Stimulated activated CD8-positive, alpha-beta memory T cell treated with anti-CD3 and anti-CD28 coated beads, Interleukin-12 subunit alpha, Interleukin-12 subunit beta, amount 100 ng/mL, for 24 hours (primary cell): Measurements from ENCODE around the gene DQX1.

Source experiments
- DNase-seq: peaks from one replicate; pipeline ENCODE4 v3.0.0-alpha.2; 2020; ENCODE audit errors: extremely low read depth

The DQX1 gene

DNA sequence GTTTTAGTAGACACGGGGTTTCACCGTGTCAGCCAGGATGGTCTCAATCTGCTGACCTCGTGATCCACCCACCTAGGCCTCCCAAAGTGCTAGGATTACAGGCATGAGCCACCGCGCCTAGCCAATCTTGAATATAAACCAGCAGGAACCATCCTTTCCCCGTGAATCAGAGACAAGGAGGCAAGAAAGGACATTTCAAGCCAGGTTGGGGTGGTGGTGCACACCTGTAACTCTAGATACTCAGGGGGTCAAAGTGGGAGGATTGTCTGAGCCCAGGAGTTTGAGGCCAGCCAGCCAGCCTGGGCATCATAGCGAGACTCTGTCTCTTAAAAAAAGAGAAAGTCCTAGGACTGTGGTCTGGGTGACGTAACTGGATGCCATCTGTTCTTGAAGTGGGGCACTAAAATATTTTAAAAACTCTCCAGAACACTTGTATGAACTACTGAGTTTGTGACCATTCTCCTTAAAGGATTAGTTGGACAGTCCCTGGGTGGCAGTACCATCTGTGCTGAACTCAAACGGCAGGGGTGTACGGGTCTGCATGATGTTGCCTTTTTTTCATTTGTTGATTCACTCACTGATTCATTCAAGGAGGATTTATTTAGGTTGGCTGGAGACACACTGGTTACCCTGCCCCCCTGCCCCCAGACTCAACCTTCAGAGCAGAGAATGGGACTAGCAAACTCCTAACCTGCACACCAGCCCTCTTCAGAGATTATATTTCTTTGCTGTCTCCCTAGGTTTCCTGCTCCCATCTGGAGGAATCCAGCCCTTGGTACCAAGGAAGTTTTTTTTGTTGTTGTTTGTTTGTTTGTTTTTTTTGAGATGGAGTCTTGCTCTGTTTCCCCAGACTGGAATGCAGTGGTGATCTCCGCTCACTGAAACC is 14.7 kb downstream of the DQX1 start:
- no peak for DNase-seq

DNA sequence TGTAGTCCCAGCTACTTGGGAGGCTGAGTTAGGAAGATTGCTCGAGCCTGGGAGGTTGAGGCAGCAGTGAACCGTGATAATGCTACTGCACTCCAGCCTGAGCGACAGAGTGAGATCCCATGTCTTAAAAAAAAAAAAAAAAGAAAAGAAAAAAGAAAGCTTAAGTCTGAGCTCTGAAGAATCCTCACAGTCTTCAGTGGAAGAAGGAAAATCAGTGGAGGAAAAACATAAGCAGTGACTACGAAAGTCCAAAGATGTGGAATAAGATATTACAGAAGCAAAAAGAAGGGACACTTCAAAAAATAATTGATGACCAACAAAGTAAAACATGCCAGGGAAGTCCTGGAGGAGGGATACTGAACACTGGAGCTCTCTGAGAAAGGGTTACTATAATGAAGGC is 15.8 kb downstream of the DQX1 start:
- DNase-seq: no peak

DNA sequence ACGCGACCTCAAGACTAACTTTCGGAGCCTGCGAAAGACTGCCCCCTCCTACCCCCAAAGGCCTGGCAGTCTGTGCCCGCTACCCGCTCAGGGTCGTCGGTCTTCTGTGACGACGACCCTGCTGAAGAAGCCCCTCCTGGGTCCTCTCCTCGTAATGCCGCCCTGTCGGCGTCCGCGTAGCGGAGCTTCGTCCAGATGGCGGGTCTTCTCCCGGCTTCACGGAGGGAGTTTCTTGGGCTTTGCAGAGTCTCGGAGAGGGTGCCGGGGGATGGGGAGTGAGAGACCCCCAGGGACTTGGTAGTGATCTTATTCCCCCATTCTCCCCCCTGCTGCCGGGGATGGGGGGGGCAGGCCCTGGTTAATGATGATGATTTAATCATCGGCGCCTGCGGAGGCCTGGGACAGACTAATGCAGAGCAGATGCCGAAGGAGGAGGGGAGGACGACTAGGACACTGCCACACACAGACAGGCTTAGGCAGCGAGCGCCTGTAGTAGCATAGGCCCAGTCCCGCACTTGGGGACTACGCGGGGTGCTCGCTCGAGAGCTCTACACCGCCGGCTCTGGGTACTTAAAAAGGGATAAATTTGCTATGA is 18.0 kb downstream of the DQX1 start:
- no peak for DNase-seq

DNA sequence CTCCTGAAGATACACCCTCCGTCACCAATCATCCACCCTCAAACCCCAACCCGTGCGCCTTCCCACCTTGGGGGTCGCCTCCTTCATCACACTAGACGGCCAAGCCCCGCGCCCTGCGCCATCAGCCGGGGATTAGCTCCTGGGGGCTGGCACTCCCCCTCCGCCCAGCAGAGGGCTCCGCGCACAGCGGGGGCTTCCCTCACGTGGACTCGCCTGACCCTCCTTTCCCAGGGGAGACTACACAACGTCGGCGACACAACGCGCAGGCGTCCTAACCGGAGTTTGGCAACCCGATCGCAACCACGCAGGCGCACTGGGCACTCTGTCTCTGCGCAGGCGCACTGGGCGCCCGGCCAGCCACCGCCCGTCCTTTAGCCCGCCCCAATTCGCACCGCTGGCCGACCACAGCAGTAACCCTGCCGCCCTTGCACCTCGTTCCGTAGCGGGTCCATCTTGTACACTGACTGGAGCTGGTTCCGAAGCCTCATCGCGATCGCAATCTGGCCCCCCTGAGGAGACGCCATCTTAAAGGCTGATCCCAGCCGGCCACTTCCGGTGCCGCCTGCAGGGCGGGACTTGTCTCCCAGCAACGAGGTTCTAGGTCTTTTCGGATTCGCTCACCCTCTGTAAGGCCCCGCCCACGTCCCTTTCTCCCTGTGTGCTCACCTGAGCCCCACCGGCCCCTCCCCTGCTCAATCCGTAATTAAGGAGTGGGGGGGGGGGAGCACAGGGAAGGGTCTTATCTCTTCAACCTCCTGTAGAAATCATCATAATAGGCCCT is 18.7 kb downstream of the DQX1 start, which contains the start of gene PCGF1:
PCGF1 (minus strand) TSS at position 551 of the 781 bp plus-strand sequence; CDS start at position 524, 27 bp downstream.
- DNase-seq: peak; percentile 96

DNA sequence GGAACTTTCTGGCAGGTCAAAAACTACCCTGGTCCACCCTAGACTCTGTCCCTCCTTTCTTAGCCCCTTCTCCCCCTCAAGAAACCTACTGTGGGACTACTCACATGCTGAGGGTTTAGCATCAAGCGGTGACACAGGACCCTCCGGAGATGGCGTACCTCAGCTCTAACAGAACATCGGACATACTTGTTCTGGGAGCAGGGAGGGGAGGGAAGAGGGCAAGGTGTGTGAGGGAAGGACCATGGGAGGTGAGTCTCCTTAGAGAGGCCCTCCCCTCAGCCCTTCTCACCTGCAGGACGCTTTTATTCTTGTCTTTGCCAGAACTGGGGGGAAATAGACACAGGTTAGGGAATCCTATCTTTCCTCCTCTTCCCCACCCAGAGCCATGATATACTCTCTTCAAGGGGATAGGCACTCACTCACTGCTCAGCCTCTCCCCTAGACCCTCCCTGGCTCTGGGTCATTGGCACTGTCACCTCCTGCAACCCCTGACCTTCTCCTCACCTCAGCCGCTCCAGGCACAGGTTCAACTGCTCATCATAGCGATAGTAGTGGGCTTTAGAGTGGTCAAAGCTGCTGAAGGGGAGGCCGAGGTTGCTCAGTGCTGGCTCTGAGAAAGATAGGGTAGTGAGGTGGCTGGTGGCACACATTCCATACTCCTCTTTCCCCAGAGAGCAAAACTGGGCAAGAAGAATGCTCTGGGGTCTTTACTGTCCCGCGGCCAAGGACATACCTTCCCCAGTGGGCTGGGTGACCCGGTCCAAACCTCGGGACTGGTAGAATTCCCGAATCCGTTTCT is 20.4 kb downstream of the DQX1 start:
- DNase-seq: no peak

DNA sequence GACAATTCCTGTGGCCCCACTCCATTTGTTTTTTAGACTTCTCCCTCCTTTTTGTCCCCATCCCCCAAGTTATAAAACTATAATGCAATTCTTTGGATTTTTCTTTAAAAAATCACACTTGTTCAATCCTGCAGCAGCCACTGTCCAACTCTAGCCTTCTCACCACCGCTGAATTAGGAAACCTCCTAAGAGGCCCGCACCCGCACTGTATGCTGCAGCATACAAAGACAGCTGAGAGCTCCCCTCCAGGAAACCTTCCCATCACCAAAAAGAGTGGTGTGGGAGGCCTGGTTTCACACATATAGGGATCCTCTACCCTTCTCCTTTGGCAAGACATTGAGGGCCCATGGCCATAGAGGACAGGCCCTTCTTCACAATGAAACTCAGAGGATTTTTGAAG is 21.4 kb downstream of the DQX1 start:
- no peak for DNase-seq

DNA sequence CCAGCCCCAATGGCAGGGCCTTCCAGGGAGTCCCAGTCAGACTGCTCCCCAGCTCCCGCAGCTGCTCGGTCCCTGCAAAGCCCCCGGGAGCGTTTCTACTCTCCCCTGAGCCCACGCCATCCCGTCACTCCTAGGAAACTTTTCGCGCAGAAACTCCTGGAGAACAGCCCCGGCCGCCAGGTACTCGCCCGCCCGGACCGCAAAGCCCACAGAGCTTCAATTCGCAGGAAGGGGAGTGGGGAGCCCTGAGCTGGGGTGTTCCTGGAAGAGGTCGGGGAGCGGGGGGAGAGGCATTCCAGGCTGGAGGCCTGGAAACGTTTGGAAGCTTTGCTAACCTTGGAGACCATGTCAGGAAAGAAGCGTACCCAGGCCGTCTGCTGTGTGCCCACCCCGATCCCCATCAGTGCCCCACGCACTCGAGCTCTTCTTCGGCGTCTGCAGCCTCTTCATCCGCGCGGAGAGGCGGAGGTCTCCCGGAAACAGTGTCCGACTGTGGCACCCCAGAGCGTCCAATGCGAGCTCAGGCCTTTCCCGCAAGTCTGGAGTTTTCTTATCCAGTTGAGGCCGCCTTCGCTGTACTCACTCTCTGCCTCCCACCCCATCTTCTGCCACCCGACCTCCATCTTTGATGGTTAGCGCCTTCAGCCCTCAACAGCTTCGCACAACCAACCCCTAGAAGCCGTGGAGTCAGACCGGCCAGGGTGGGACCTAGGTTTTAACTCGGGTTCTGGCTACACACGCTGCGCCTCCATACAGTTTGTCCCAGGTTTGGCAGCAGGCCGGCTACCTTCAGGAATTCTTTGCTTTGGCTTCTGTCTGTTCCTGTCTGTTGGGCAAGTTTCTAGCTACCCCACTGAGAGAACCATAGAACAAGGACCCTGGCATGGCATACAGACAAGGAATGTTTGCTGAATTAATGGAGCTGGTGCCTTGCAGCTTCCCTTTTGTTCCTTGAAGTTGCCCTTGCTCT is 22.2 kb downstream of the DQX1 start:
- no peak for DNase-seq

DNA sequence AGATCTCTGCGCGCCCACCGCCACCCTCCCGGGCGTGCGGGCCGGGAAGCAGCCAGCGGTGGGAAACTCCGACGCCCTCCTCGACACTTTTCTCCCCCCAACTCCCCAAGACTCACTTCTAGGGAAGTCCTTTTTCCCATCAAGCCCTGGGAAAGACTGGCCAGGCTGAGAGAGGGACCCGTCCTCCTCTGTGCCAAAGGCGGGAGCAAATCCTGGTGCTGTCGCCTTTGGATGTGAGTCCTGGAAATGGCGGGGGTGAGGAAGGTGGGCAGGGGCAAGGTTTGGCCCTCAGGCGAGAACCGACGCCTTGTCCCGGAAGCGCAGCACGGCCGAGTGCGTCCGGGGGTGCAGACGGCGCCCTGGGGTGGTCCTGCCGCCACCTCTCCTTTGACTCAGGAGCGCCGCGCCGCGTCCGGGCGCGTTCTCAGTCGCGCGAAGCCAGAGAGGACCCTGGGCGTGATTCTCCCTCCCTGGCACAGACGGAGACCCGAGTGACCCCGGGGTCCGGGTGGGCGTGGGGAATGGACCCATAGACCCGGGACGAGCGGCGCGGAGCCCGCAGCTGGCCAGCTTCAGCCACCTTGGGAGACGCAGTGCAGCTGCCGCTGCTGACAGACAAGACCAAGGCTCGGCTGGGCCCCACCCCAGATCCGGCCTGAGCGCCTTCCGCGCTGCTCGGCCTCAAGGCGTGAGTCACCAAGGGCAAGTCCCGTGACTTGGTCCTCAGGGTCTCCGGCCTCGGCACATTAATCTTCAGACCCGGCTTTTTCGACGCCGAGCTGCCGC is 23.1 kb downstream of the DQX1 start:
- no peak for DNase-seq

DNA sequence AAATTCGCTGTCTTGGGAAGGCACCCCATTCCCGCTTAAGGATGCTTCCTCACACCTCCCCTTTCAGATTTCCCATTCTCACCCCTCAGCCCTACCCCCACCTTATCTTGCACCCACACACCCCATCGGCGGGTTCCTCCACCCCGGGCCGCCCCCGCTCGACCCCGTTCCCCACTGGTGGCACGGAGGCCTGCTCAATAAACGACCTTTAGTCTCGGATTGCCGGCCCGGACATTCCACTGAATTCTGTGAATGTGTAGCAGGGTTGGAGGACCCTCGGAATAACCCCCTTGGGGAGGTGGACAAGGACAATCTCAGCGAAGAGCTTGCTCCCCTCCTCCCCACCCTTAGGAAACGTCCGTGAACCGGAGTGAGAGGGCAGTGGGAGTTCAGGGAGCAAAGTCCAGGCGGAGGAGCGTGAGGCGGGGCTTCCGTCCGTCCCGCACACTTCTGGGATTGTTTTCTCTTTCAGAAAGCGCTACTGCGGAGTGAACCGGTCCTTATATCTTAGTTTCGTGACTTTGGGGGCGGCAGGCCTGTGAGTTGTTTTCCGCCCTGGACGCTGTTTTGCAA is 23.8 kb downstream of the DQX1 start:
- DNase-seq: no peak

DNA sequence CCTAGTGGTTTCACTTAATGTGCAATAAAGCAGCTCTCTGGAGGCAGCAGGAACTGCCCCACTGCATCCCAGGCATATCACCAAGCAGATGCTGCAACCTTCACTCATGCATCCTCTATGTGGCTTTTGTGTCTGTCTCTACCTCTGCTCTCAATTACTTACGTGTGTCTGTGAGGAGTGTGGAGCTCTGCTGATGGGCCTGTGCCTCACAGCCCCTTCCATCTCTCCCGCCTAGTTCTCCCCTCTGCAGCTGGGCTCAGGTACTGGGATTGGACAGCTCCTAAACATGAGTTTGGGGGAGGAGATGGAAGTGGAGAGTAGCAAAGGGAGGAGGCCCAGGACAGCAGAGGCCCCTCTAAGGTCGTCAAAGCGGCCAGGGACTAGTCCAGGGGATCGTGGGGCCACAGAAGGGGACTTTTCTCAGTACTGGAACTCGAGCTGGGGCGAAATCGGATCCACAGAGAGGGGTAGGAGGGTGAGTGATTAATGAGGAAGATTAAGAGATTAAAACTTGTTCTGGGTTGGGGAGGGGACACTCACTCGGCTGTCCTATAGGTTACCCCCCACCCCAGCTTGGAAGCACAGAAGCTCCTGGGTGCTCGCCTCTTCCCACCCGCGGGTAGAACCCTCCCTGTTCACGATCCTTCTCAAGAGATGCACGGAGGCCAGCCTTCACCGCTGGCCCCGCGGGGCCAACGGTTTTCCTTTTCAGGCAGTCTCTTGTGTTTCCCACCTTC is 24.5 kb downstream of the DQX1 start:
- DNase-seq: no peak

DNA sequence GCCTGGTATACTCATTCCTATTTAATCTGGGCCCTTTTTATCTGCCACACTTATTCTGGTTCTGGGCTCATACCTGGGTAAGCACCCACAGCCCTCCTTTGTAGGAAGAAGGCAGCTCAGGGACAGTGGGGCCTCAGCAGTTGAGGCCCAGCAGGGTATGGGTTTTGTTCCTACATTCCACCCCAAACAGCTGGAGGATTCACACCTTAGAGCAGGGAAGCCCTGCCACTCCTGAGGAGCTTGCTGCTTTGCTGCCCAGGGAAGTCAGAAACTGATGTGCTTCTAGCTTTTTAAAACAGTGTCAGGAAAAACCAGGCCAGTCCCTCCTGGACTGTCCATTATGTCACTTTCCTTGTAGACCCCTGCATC is 25.5 kb downstream of the DQX1 start:
- DNase-seq: no peak

DNA sequence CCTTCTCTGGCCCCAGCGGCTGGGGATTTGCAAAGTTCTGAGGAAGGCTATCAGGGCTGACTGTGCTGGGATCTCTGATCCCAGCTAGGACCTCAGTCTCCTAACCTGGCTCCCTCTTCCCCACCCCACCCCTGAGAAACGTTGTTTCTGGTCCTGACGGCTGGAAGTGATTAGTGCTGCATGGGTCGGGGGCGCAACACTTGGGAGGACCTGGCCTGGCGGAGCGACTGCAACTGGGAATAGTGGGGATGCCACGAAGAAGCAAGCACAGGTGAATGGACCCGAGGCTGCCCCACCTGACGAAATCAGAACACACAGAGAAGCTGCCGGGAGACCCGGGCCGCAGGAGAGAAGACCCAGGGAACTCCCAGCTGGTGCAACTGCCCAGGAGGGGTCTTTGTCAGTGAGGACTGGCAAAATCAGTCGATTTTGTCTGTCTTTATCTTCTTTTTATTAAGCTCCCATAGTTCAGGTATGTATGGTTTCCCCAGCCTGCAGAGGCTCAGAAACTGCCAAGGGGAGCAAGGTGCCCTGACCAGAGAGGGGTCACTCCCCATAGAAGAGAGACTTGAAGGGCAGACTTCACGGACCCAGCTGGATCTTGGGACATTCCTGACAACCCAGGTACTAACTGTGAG is 26.0 kb downstream of the DQX1 start:
- no peak for DNase-seq

DNA sequence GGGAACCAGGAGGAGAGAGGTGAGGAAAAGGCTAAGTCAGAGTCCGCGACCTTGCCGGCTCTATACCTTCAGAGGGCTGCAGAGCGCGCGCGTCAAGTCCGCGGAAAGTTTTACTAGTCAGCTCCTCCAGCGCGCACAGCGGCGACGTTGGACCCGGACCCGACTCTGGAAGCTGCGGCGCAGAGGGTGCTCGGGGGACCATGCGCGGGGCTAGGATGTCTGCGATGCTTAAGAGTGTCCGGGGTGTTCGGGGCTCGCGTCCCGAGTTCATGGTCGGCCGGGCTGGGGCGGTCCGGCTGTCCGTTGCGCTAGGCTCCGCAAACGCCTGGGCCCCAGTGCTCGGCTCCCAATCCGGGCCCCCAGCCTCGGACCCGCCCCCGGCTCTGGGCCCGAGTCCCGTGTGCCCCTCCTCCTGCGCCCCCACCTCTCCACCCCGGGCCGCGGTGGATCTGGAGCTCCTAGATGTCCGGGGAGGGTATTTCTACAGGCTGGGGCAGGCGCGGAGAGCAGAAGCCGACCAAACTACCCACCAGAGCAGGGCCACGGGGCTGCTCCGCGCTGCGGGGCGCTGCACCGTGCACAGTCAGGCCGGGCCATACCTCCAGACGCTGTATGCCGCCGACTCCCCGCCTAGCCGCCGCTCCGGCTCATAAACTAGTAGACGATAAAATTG is 26.6 kb downstream of the DQX1 start, which contains the start of gene LBX2:
LBX2 (minus strand) TSS at position 337 of the 673 bp plus-strand sequence; CDS start at position 271, 66 bp downstream.
- no peak for DNase-seq

DNA sequence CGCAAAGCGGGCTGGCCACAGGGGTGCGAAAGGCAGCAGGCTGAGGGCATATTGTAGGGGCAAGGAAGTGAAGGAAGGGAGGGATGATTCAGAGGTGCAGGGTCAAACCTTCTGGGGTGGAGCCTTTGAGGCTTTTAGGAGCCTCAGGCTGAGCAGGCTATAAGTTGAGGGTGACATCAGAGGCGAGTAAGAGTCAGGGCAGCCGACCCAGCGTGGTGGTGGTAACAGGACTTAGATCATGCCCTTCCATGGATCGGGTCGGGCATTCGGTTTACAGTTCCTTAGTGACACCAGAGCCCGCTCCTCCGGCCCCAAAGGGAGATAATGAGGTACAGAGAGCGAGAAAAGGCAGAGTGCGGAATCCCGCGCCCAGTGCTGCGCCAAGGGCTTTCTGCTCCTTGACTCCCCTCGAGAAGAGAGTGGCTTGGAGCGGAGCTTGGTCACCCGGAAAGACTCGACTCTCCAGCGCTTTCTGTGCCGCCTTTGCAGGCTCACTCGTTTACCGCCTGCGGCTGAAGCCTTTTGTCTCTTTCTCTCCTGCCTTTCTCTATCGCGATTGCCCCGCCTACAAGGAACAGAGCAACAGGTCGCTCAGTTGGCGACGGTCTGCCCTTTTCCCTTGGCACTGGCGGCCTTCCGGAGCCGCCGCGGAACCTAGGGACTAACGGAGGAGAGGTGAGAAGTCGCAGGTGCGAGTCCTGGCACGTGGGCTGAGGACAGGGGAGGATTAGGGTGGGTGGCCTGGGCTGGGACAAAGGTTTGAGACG is 27.3 kb downstream of the DQX1 start:
- DNase-seq: no peak

DNA sequence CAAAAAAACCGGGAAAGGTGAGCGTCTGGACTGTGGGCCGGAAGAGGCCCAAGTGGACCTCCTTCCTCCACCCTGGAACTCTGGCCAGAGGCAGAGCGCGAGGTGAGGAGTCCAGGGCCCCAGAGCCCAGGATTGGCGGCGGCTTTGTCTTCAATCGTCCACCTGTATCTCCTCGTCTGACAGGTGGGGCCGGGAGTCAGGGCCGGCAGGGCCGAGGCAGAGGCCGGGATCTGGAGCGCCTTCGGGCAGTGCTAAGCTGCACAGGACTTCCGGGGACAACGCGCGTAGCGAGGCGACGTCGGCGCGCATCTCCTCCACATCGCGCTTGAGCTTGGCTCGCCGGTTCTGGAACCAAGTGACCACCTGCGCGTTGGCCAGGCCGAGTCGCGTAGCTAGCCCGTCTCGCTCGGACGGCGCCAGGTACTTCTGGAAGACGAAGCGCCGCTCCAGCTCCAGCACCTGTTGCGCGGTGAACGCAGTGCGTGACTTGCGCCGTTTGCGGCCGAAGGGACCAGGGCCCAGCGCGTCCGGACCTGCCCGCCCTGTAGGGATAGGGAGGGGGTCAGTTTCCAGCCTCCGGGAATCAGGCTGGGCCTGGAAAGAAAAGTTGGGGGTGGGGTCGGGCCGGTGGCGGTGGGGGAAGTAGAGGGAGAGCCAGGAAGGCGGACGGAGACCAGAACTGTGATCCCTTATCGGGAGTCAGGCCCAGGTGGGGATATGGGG is 28.1 kb downstream of the DQX1 start:
- DNase-seq: no peak
